NCI-H2029 (cell line): ENCODE measurements around the gene HIBCH.
"Not testable (repeated sequence)": the region's sequence is repeated elsewhere in the genome, so short reads cannot be mapped to it uniquely, and the experiment has no call there.

ENCODE experiments used
- DNase-seq: peaks from one replicate; lab custom pipeline; 2025; lab: John Stamatoyannopoulos, UW

The HIBCH gene

DNA sequence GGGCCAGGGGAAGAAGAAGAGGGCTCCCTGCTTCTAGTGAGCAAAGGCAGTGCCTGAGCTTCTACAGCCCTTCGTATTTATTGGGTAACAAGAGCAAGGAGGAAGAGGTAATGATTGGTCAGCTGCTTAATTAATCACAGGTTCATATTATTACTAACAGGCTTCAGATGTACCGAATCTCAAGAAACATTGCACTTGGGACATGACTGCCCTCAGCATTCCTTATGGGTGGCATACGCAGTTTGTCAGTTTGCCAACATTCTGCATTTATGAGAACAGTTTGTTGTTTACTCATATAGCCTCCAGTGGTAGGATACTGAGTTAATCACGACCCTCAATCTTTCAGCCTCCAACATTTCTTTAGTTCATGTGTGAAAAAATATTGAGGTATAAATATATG is 84.5 kb downstream of the HIBCH start:
- no peak for DNase-seq

DNA sequence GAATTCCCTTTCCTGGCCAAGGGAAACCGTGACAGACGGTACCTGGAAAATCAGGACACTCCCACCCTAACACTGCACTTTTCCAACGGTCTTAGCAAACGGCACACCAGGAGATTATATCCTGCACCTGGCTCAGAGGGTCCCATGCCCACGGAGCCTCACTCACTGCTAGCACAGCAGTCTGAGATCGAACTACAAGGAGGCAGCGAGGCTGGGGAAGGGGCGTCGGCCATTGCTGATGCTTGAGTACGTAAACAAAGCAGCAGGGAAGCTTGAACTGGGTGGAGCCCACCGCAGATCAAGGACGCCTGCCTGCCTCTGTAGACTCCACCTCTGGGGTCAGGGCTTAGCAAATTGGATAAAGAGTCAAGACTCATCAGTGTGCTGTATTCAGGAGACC is 95.6 kb downstream of the HIBCH start:
- DNase-seq: not testable (repeated sequence)

- not testable (repeated sequence) for DNase-seq
Observed at GRCh38 chr2:190222745-190223144, 96.9 kb downstream of the HIBCH start.

- DNase-seq: no peak
Observed at GRCh38 chr2:190221429-190221828, 98.2 kb downstream of the HIBCH start.

DNA sequence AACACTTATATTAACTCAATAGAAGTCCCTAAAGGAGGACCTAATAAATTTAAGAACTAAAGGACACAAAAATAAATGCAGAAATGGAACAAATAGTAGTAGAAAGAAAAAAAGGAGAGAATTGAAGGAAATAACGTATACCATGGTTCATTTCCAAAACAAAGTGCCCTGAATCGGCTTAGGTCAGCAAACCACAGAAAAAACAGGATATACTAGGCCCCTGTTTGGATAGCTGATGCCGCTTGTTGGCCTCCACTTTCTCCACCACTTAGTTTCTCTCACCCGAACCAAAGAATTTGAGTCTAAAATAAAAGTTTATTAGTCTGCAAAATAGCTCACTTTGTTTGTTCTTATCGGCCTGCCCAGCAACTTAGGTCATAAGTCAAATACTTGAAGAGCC is 100.4 kb downstream of the HIBCH start:
- DNase-seq: no peak

GRCh38 chr2:190217616-190218015 is 102.0 kb downstream of the HIBCH start:
- DNase-seq: no peak

- peak; percentile 81 for DNase-seq
Observed at GRCh38 chr2:190216829-190217228, 102.8 kb downstream of the HIBCH start.

- DNase-seq: no peak
Observed at GRCh38 chr2:190215620-190216019, 104.0 kb downstream of the HIBCH start.

DNA sequence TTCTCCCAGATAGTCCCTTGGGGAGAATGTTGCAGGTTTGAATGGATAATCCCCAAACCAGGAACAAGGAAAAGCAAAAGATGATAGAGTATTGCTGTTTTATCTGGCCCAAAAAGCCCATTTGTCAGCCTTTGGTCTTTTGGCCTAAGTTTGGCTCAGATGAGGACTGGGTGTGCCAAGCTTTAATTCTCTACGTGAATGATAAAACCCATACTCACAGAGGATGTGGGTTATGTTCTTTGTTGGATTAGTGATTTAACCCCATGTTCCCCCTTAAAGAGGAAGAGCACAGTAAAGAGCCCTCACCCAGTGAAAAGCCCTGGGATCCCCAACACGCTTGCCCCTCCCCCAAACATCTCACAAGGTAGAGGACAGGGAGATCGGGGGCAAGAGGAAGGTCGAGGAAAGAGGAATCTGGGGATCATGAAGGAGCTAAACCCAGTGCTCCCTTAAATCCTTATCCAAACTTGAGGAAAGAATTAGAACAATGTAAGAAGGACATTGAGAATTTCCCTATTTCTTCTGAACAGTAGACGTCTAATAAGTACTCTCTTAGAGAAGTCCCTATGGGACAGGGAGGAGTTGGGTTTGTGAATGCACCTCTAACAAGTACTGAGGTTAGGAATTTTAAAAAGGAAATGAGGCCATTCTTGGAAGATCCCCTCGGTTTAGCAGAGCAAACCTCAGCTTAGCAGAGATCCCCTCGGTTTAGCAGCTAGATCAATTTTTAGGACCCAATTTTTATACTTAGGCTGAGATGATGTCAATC is 105.0 kb downstream of the HIBCH start:
- no peak for DNase-seq

- no peak for DNase-seq
Observed at GRCh38 chr2:190213441-190214335, 105.9 kb downstream of the HIBCH start.

- DNase-seq: no peak
Observed at GRCh38 chr2:190210471-190210870, 109.2 kb downstream of the HIBCH start.

- no peak for DNase-seq
Observed at GRCh38 chr2:190209559-190209958, 110.1 kb downstream of the HIBCH start.

GRCh38 chr2:190207930-190208329 is 111.7 kb downstream of the HIBCH start:
- no peak for DNase-seq

GRCh38 chr2:190205657-190206056 is 114.0 kb downstream of the HIBCH start:
- DNase-seq: no peak

GRCh38 chr2:190202604-190203003 is 117.0 kb downstream of the HIBCH start:
- DNase-seq: no peak

- no peak for DNase-seq
Observed at GRCh38 chr2:190202018-190202417, 117.6 kb downstream of the HIBCH start.

GRCh38 chr2:190200603-190201002 is 119.0 kb downstream of the HIBCH start:
- no peak for DNase-seq

GRCh38 chr2:190199530-190199929 is 120.1 kb downstream of the HIBCH start:
- DNase-seq: peak; percentile 2

DNA sequence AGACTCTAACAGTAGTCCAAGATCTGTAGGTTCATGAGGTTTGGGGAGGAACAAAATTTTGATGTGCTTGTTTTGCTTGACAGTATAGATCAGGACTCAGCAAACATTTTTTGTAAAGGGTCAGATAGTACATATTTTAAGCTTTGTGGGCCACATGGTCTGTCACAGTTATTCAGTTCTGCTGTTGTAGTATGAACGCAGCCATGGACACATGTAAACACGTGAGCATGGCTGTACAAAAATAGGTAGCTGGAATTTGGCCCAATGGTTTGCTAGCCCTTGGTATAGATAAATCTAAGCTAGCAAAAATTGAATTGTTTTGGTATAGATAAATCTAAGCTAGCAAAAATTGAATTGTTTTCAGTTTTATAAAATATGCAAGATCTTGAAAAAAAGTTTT is 120.5 kb downstream of the HIBCH start:
- DNase-seq: no peak

DNA sequence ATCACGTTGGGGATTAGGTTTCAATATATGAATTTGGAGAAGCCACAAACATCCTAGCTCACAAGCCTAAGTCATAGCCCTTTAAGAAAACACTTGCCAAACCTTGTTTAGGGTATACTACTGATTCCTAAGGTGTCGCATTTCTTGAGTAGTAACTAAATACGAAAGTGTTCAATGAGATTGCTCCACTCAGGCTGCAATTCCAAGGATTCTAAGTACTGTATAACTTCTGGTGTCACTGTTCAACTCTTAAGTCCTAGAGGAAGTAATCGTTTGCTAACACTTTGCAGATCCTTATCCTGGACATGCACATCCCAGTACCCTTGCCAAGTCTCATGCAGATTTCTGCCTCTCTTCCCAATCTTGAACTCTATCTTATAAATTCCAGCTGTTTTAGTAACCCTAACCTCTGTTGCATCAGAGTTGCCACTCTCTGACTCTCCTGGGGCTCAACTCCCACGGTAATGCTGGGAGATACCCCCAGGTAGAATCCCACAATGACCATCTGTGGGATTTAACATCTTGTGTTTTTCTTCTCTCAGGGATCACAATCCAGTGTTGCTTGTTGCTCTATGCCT is 122.4 kb downstream of the HIBCH start:
- no peak for DNase-seq

GRCh38 chr2:190190507-190191162 is 129.0 kb downstream of the HIBCH start:
- no peak for DNase-seq

GRCh38 chr2:190188289-190188688 is 131.3 kb downstream of the HIBCH start:
- no peak for DNase-seq
